Neural cell (in vitro differentiated cells): ENCODE measurements around the gene LRP1. TPM values are rescaled to one million over a fixed set of nuclear protein-coding genes. Genes with fewer than 3 reads are reported as not detected.

Source experiments
- H2AFZ ChIP-seq: fragments of 200-600, 300-800 bp; sonication (generic), shearing (Covaris generic); 2 replicates; pipeline ENCODE4 v1.6.0; 2014; ENCODE audit warnings: low read depth, mild to moderate bottlenecking, antibody characterized with exemption, low read length, moderate library complexity
- H3F3A ChIP-seq: fragments of 200-600 bp; shearing (Covaris generic); 2 replicates; pipeline ENCODE4 v1.6.1; 2016; ENCODE audit warnings: mild to moderate bottlenecking, moderate library complexity, mixed read lengths, antibody characterized with exemption, low read length; ENCODE audit not compliant: insufficient read depth, poor library complexity, severe bottlenecking
- H3K27ac ChIP-seq: fragments of 200-600, 300-800 bp; sonication (generic), shearing (Covaris generic); 2 replicates; pipeline ENCODE4 v1.5.1; 2014; ENCODE audit warnings: mild to moderate bottlenecking, low read length, moderate library complexity
- H3K27me3 ChIP-seq: fragments of 300-800, 200-600 bp; sonication (generic), shearing (Covaris generic); 2 replicates; pipeline ENCODE4 v1.6.0; 2014; ENCODE audit warnings: mild to moderate bottlenecking, low read depth, low read length, moderate library complexity; ENCODE audit not compliant: insufficient read depth
- H3K36me3 ChIP-seq: fragments of 300-800, 200-600 bp; sonication (generic), shearing (Covaris generic); 2 replicates; pipeline ENCODE4 v1.5.1; 2014; ENCODE audit warnings: mild to moderate bottlenecking, antibody characterized with exemption, low read length, moderate library complexity; ENCODE audit not compliant: insufficient read depth
- H3K4me2 ChIP-seq: fragments of 300-800, 200-600 bp; sonication (generic), shearing (Covaris generic); 2 replicates; pipeline ENCODE4 v1.6.0; 2014; ENCODE audit warnings: mild to moderate bottlenecking, low read length
- H3K4me3 ChIP-seq: fragments of 300-800, 200-600 bp; sonication (generic), shearing (Covaris generic); 2 replicates; pipeline ENCODE4 v1.5.1; 2014; ENCODE audit warnings: mild to moderate bottlenecking, low read length, moderate library complexity
- H3K79me2 ChIP-seq: fragments of 200-600 bp; shearing (Covaris generic); replicated peaks from 2 replicates; pipeline ENCODE4 v1.6.0; 2014; ENCODE audit warnings: mild to moderate bottlenecking, low read length, moderate library complexity; ENCODE audit not compliant: insufficient read depth
- H3K9ac ChIP-seq: fragments of 300-800, 200-600 bp; sonication (generic), shearing (Covaris generic); 2 replicates; pipeline ENCODE4 v1.6.1; 2016; ENCODE audit warnings: mild to moderate bottlenecking, low read length, mixed read lengths
- H3K9me2 ChIP-seq: fragments of 200-600 bp; shearing (Covaris generic); 2 replicates; pipeline ENCODE4 v1.6.1; 2016; ENCODE audit warnings: mild to moderate bottlenecking, low read length, mixed read lengths; ENCODE audit not compliant: insufficient read depth
- H3K9me3 ChIP-seq: fragments of 200-600, 300-800 bp; sonication (generic), shearing (Covaris generic); 2 replicates; pipeline ENCODE4 v1.6.1; 2016; ENCODE audit warnings: mild to moderate bottlenecking, mixed run types, low read length, moderate library complexity, mixed read lengths
- H4K20me1 ChIP-seq: fragments of 200-600 bp; shearing (Covaris generic); 2 replicates; pipeline ENCODE4 v1.6.1; 2016; ENCODE audit warnings: mild to moderate bottlenecking, mixed run types; ENCODE audit not compliant: insufficient read depth
- CTCF ChIP-seq: fragments of 450-650 bp; IDR thresholded peaks from 2 replicates; pipeline ENCODE4 v1.5.1; 2014; ENCODE audit warnings: antibody characterized with exemption, mild to moderate bottlenecking, moderate library complexity; ENCODE audit not compliant: poor library complexity, severe bottlenecking
- EP300 ChIP-seq: fragments of 450-650 bp; conservative IDR thresholded peaks from 2 replicates; pipeline ENCODE4 v1.6.1; 2014; ENCODE audit warnings: antibody characterized with exemption, mild to moderate bottlenecking, moderate library complexity; ENCODE audit not compliant: poor library complexity, severe bottlenecking
- EZH2 ChIP-seq: fragments of 200-600, 300-800 bp; shearing (Covaris generic), sonication (generic); IDR thresholded peaks from 2 replicates; pipeline ENCODE4 v1.6.1; 2014; ENCODE audit warnings: antibody characterized with exemption, low read length, borderline replicate concordance, mild to moderate bottlenecking; ENCODE audit not compliant: insufficient read depth, poor library complexity, severe bottlenecking
- MXI1 ChIP-seq: fragments of 450-650 bp; conservative IDR thresholded peaks from 2 replicates; pipeline ENCODE4 v1.6.1; 2014; ENCODE audit warnings: antibody characterized with exemption, mild to moderate bottlenecking; ENCODE audit not compliant: poor library complexity, severe bottlenecking
- POLR2AphosphoS5 ChIP-seq: IDR thresholded peaks from 2 replicates; pipeline ENCODE4 v1.6.1; 2012
- RAD21 ChIP-seq: fragments of 450-650 bp; conservative IDR thresholded peaks from 2 replicates; pipeline ENCODE4 v1.6.1; 2014; ENCODE audit warnings: antibody characterized with exemption, mild to moderate bottlenecking, moderate library complexity
- SMC3 ChIP-seq: fragments of 450-650 bp; conservative IDR thresholded peaks from 2 replicates; pipeline ENCODE4 v1.6.1; 2014; ENCODE audit warnings: antibody characterized with exemption, mild to moderate bottlenecking, moderate library complexity; ENCODE audit not compliant: poor library complexity
- TAF1 ChIP-seq: IDR thresholded peaks from 2 replicates; pipeline ENCODE4 v1.6.1; 2012; ENCODE audit warnings: low read depth
- polyA plus RNA-seq: library from polyadenylated mRNA; depleted of rRNA; stranded (reverse); fragments of >200 nt; gene quantifications from 2 replicates; pipeline ENCODE4 v1.2.3, GENCODE V29; 2014
- TF ChIP-seq, protein P1 (sequence below): IDR thresholded peaks from 2 replicates; pipeline ENCODE4 v1.6.1; 2012; ENCODE audit warnings: borderline replicate concordance

Gene LRP1
- polyA plus RNA-seq, 1 donor from 2014 or later = 18.2 TPM

DNA sequence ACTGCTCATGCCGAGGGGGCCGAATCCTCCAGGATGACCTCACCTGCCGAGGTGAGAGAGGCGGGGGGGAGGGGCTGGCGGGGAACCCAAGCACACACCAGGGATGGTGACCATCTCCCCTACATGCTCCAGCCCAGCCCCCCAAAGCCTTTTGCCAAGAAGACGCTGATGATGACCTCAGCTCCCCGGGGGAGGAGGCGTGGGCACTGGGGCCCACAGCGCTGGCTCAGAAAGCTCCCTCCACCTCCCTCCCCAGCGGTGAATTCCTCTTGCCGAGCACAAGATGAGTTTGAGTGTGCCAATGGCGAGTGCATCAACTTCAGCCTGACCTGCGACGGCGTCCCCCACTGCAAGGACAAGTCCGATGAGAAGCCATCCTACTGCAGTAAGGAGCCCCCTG is 64.6 kb downstream of the LRP1 start:
- H3K4me3 ChIP-seq = no peak overlapping the region
- H3K27me3 ChIP-seq = no peaks in the 10 kb centered on the region
- H3K9me2 ChIP-seq = no peaks in the 10 kb centered on the region
- no peaks in the 10 kb centered on the region for H4K20me1 ChIP-seq
- no peak overlapping the region for H3K9ac ChIP-seq
- H3F3A ChIP-seq = no peaks in the 10 kb centered on the region
- H3K4me2 ChIP-seq = no peak overlapping the region
- H3K79me2 ChIP-seq = no peaks in the 10 kb centered on the region
- H2AFZ ChIP-seq = no peak overlapping the region
- TF ChIP-seq TAF1 = no peak
- TF ChIP-seq, protein P1, sequence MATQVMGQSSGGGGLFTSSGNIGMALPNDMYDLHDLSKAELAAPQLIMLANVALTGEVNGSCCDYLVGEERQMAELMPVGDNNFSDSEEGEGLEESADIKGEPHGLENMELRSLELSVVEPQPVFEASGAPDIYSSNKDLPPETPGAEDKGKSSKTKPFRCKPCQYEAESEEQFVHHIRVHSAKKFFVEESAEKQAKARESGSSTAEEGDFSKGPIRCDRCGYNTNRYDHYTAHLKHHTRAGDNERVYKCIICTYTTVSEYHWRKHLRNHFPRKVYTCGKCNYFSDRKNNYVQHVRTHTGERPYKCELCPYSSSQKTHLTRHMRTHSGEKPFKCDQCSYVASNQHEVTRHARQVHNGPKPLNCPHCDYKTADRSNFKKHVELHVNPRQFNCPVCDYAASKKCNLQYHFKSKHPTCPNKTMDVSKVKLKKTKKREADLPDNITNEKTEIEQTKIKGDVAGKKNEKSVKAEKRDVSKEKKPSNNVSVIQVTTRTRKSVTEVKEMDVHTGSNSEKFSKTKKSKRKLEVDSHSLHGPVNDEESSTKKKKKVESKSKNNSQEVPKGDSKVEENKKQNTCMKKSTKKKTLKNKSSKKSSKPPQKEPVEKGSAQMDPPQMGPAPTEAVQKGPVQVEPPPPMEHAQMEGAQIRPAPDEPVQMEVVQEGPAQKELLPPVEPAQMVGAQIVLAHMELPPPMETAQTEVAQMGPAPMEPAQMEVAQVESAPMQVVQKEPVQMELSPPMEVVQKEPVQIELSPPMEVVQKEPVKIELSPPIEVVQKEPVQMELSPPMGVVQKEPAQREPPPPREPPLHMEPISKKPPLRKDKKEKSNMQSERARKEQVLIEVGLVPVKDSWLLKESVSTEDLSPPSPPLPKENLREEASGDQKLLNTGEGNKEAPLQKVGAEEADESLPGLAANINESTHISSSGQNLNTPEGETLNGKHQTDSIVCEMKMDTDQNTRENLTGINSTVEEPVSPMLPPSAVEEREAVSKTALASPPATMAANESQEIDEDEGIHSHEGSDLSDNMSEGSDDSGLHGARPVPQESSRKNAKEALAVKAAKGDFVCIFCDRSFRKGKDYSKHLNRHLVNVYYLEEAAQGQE = no peak
- no peak for TF ChIP-seq MXI1
- no peak for TF ChIP-seq RAD21
- no peaks in the 10 kb centered on the region for H3K9me3 ChIP-seq
- H3K36me3 ChIP-seq = peaks cover 2% of the 10 kb centered on the region
- H3K27ac ChIP-seq = no peak overlapping the region

DNA sequence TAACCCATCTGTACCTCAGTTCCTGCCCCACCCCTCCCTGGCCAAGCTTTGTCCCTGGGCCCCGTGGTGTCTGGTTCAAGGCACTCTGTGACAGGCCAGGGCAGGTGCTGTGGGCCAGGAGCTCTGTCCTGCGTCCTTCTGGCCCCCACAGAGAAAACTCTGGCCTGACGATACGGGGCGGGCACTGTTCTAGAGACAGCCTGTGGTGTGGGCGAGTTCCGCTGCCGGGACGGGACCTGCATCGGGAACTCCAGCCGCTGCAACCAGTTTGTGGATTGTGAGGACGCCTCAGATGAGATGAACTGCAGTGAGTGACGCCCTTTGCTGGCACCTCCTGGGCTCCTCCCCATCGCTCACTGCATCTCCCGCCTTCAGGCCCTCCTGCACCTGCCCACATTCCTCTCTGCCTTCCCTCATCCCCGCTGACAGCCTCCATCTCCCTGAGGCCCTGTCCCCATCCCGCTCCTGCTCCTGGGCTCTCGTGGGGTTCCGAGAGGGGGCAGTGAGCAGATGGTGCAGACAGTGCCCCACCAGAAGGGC is 65.5 kb downstream of the LRP1 start:
- H3F3A ChIP-seq = no peaks in the 10 kb centered on the region
- no peaks in the 10 kb centered on the region for H3K27me3 ChIP-seq
- H3K36me3 ChIP-seq = peaks cover 11% of the 10 kb centered on the region
- H3K4me3 ChIP-seq = no peak overlapping the region
- no peak overlapping the region for H3K9ac ChIP-seq
- H2AFZ ChIP-seq = no peak overlapping the region
- H3K9me3 ChIP-seq = no peaks in the 10 kb centered on the region
- H3K27ac ChIP-seq = no peak overlapping the region
- H3K79me2 ChIP-seq = no peaks in the 10 kb centered on the region
- no peak for TF ChIP-seq TAF1
- no peak for TF ChIP-seq EP300
- no peak for TF ChIP-seq RAD21
- no peak for TF ChIP-seq POLR2AphosphoS5
- no peak for TF ChIP-seq EZH2
- no peak for TF ChIP-seq CTCF
- TF ChIP-seq, protein P1 = no peak
- no peak for TF ChIP-seq MXI1
- TF ChIP-seq SMC3 = no peak
- no peaks in the 10 kb centered on the region for H4K20me1 ChIP-seq
- H3K4me2 ChIP-seq = no peak overlapping the region
- H3K9me2 ChIP-seq = no peaks in the 10 kb centered on the region
